ENCODE measurements around the gene ULK1. TPM values are rescaled to one million over a fixed set of nuclear protein-coding genes. Genes with fewer than 3 reads are reported as not detected.
"Not testable (repeated sequence)": the region's sequence is repeated elsewhere in the genome, so short reads cannot be mapped to it uniquely, and the experiment has no call there.

Gene ULK1
- total RNA-seq, 1 donor from 2014 or later: 5.7 TPM

DNA sequence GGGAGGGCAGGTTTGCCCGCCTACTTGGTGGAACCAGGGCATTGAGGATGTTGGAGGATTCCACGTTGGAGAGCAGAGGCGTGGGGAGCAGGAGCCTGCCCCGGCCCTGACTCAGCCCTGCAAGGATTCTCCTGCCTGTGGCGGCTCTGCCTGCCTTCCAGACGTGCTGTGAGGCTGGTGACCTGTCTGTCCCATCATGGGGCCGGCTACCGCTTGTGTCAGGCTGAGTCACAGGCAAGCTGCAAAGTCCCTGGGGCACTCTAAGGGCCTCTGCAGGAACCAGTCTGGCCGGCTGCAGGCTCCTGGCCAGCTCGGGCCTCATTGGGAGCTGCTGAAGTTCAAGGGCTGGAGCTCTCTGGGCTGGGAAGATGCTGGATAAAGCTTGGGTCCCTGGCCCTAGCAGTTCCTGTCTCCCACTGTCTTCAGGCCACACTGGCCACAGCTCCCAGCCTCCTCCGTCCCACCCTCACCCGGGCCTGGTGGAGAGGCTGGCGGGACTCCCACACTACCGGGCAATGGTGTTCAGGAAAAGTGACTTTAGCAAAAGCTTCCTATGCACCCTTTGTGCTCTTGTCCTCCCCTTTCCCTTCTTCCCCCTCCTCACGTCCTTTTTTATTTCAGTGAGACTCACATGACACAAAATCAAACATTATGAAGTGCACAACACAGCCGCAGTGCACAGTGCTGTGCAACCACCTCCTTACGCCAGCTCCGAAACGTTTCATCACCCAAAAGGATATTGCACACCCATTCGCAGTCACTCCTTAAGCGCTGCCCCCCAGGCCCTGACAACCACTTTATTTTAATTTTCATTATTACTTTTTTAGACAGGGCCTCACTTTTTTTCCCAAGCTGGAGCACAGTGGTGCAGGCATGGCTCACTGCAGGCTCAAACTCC, 22.0 kb upstream of the ULK1 start:
- no peaks in the 10 kb centered on the region for H3K4me1 ChIP-seq (ENCODE audit: control insufficient read depth in 3 of 3, insufficient read depth in 3 of 3, low read length in 3 of 3)
- no peaks in the 10 kb centered on the region for H3K36me3 ChIP-seq (ENCODE audit: control insufficient read depth in 3 of 3, insufficient read depth in 3 of 3, low read length in 3 of 3)
- no peaks in the 10 kb centered on the region for H3K9me3 ChIP-seq (ENCODE audit: control insufficient read depth in 3 of 3, low read length in 3 of 3)
- no peak overlapping the region for H3K27ac ChIP-seq (ENCODE audit: low read depth, low read length)
- peaks cover 0 to 3% (median 0%) of the 10 kb centered on the region in 3 donors for H3K27me3 ChIP-seq (ENCODE audit: control insufficient read depth in 3 of 3, insufficient read depth in 3 of 3, low read length in 3 of 3)
- H3K4me3 ChIP-seq (ENCODE audit: low read length in 3 of 3): no peak overlapping the region
- no peak overlapping the region for H3K9ac ChIP-seq (ENCODE audit: low read depth in 1 of 3, low read length in 3 of 3)

GRCh38 chr12:131873293-131873692, 21.1 kb upstream of the ULK1 start:
- Histone ChIP-seq H3K27me3 (ENCODE audit: control insufficient read depth in 3 of 3, insufficient read depth in 3 of 3, low read length in 3 of 3) (peaks cover 0 to 3% (median 0%) of the 10 kb centered on the region in 3 donors), H3K36me3 (ENCODE audit: control insufficient read depth in 3 of 3, insufficient read depth in 3 of 3, low read length in 3 of 3) (no peaks in the 10 kb centered on the region), H3K27ac (ENCODE audit: low read depth, low read length) (no peak overlapping the region), H3K4me3 (ENCODE audit: low read length in 3 of 3) (no peak overlapping the region), H3K9ac (ENCODE audit: low read depth in 1 of 3, low read length in 3 of 3) (no peak overlapping the region), H3K9me3 (ENCODE audit: control insufficient read depth in 3 of 3, low read length in 3 of 3) (no peaks in the 10 kb centered on the region), H3K4me1 (ENCODE audit: control insufficient read depth in 3 of 3, insufficient read depth in 3 of 3, low read length in 3 of 3) (no peaks in the 10 kb centered on the region)

GRCh38 chr12:131874972-131875371, 19.4 kb upstream of the ULK1 start:
- H3K27ac ChIP-seq (ENCODE audit: low read depth, low read length); H3K36me3 ChIP-seq (ENCODE audit: control insufficient read depth in 3 of 3, insufficient read depth in 3 of 3, low read length in 3 of 3); H3K9ac ChIP-seq (ENCODE audit: low read depth in 1 of 3, low read length in 3 of 3); H3K9me3 ChIP-seq (ENCODE audit: control insufficient read depth in 3 of 3, low read length in 3 of 3); H3K4me1 ChIP-seq (ENCODE audit: control insufficient read depth in 3 of 3, insufficient read depth in 3 of 3, low read length in 3 of 3); H3K27me3 ChIP-seq (ENCODE audit: control insufficient read depth in 3 of 3, insufficient read depth in 3 of 3, low read length in 3 of 3); H3K4me3 ChIP-seq (ENCODE audit: low read length in 3 of 3): not testable (repeated sequence)

DNA sequence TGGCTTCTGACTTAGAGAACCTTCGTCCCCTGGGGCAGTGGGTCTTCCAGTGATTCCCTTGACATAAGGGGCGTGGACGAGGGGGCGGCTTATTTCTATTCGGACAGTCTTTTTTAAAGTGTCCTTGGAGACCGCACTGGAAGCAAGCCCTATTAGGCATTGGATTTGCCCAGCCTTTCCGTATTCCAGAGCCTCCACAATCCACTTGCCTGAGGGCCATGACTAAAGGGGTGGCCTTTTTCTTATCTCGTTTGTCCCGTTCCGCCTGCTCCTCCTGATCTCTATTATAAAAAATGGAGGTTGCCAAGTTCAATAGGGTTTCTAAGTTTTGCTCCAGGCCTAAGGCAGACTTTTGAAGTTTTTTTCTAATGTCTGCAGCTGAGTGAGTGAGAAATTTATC, 17.2 kb upstream of the ULK1 start:
- H3K4me1 ChIP-seq (ENCODE audit: control insufficient read depth in 3 of 3, insufficient read depth in 3 of 3, low read length in 3 of 3); H3K27ac ChIP-seq (ENCODE audit: low read depth, low read length); H3K36me3 ChIP-seq (ENCODE audit: control insufficient read depth in 3 of 3, insufficient read depth in 3 of 3, low read length in 3 of 3); H3K9ac ChIP-seq (ENCODE audit: low read depth in 1 of 3, low read length in 3 of 3); H3K4me3 ChIP-seq (ENCODE audit: low read length in 3 of 3); H3K27me3 ChIP-seq (ENCODE audit: control insufficient read depth in 3 of 3, insufficient read depth in 3 of 3, low read length in 3 of 3); H3K9me3 ChIP-seq (ENCODE audit: control insufficient read depth in 3 of 3, low read length in 3 of 3): not testable (repeated sequence)

GRCh38 chr12:131878436-131878835, 16.0 kb upstream of the ULK1 start:
- H3K27ac ChIP-seq (ENCODE audit: low read depth, low read length); H3K4me1 ChIP-seq (ENCODE audit: control insufficient read depth in 3 of 3, insufficient read depth in 3 of 3, low read length in 3 of 3); H3K4me3 ChIP-seq (ENCODE audit: low read length in 3 of 3); H3K9me3 ChIP-seq (ENCODE audit: control insufficient read depth in 3 of 3, low read length in 3 of 3); H3K9ac ChIP-seq (ENCODE audit: low read depth in 1 of 3, low read length in 3 of 3); H3K27me3 ChIP-seq (ENCODE audit: control insufficient read depth in 3 of 3, insufficient read depth in 3 of 3, low read length in 3 of 3); H3K36me3 ChIP-seq (ENCODE audit: control insufficient read depth in 3 of 3, insufficient read depth in 3 of 3, low read length in 3 of 3): not testable (repeated sequence)

GRCh38 chr12:131882804-131883520, 11.5 kb upstream of the ULK1 start:
- H3K36me3 ChIP-seq (ENCODE audit: control insufficient read depth in 3 of 3, insufficient read depth in 3 of 3, low read length in 3 of 3): no peaks in the 10 kb centered on the region
- H3K9ac ChIP-seq (ENCODE audit: low read depth in 1 of 3, low read length in 3 of 3): no peak overlapping the region
- no peak overlapping the region for H3K4me3 ChIP-seq (ENCODE audit: low read length in 3 of 3)
- no peaks in the 10 kb centered on the region for H3K9me3 ChIP-seq (ENCODE audit: control insufficient read depth in 3 of 3, low read length in 3 of 3)
- no peak overlapping the region for H3K27ac ChIP-seq (ENCODE audit: low read depth, low read length)
- H3K27me3 ChIP-seq (ENCODE audit: control insufficient read depth in 3 of 3, insufficient read depth in 3 of 3, low read length in 3 of 3): no peaks in the 10 kb centered on the region
- H3K4me1 ChIP-seq (ENCODE audit: control insufficient read depth in 3 of 3, insufficient read depth in 3 of 3, low read length in 3 of 3): no peaks in the 10 kb centered on the region

- no peak overlapping the region for H3K9ac ChIP-seq (ENCODE audit: low read depth in 1 of 3, low read length in 3 of 3)
- H3K27ac ChIP-seq (ENCODE audit: low read depth, low read length): no peak overlapping the region
- H3K4me1 ChIP-seq (ENCODE audit: control insufficient read depth in 3 of 3, insufficient read depth in 3 of 3, low read length in 3 of 3): no peaks in the 10 kb centered on the region
- H3K9me3 ChIP-seq (ENCODE audit: control insufficient read depth in 3 of 3, low read length in 3 of 3): no peaks in the 10 kb centered on the region
- no peak overlapping the region for H3K4me3 ChIP-seq (ENCODE audit: low read length in 3 of 3)
- no peaks in the 10 kb centered on the region for H3K27me3 ChIP-seq (ENCODE audit: control insufficient read depth in 3 of 3, insufficient read depth in 3 of 3, low read length in 3 of 3)
- no peaks in the 10 kb centered on the region for H3K36me3 ChIP-seq (ENCODE audit: control insufficient read depth in 3 of 3, insufficient read depth in 3 of 3, low read length in 3 of 3)
Observed at GRCh38 chr12:131883521-131883900, 10.9 kb upstream of the ULK1 start.

- not testable (repeated sequence) for H3K4me1 ChIP-seq (ENCODE audit: control insufficient read depth in 3 of 3, insufficient read depth in 3 of 3, low read length in 3 of 3); H3K27ac ChIP-seq (ENCODE audit: low read depth, low read length); H3K36me3 ChIP-seq (ENCODE audit: control insufficient read depth in 3 of 3, insufficient read depth in 3 of 3, low read length in 3 of 3); H3K4me3 ChIP-seq (ENCODE audit: low read length in 3 of 3); H3K27me3 ChIP-seq (ENCODE audit: control insufficient read depth in 3 of 3, insufficient read depth in 3 of 3, low read length in 3 of 3); H3K9ac ChIP-seq (ENCODE audit: low read depth in 1 of 3, low read length in 3 of 3); H3K9me3 ChIP-seq (ENCODE audit: control insufficient read depth in 3 of 3, low read length in 3 of 3)
Observed at GRCh38 chr12:131885076-131885475, 9.3 kb upstream of the ULK1 start.

GRCh38 chr12:131885543-131886057, 8.8 kb upstream of the ULK1 start:
- H3K27ac ChIP-seq (ENCODE audit: low read depth, low read length): no peak overlapping the region
- H3K9me3 ChIP-seq (ENCODE audit: control insufficient read depth in 3 of 3, low read length in 3 of 3): no peaks in the 10 kb centered on the region
- no peak overlapping the region for H3K9ac ChIP-seq (ENCODE audit: low read depth in 1 of 3, low read length in 3 of 3)
- H3K27me3 ChIP-seq (ENCODE audit: control insufficient read depth in 3 of 3, insufficient read depth in 3 of 3, low read length in 3 of 3): no peaks in the 10 kb centered on the region
- H3K36me3 ChIP-seq (ENCODE audit: control insufficient read depth in 3 of 3, insufficient read depth in 3 of 3, low read length in 3 of 3): no peaks in the 10 kb centered on the region
- H3K4me3 ChIP-seq (ENCODE audit: low read length in 3 of 3): no peak overlapping the region
- no peaks in the 10 kb centered on the region for H3K4me1 ChIP-seq (ENCODE audit: control insufficient read depth in 3 of 3, insufficient read depth in 3 of 3, low read length in 3 of 3)

GRCh38 chr12:131891722-131892121, 2.7 kb upstream of the ULK1 start:
- H3K27ac ChIP-seq (ENCODE audit: low read depth, low read length); H3K4me3 ChIP-seq (ENCODE audit: low read length in 3 of 3); H3K9ac ChIP-seq (ENCODE audit: low read depth in 1 of 3, low read length in 3 of 3); H3K27me3 ChIP-seq (ENCODE audit: control insufficient read depth in 3 of 3, insufficient read depth in 3 of 3, low read length in 3 of 3); H3K9me3 ChIP-seq (ENCODE audit: control insufficient read depth in 3 of 3, low read length in 3 of 3); H3K36me3 ChIP-seq (ENCODE audit: control insufficient read depth in 3 of 3, insufficient read depth in 3 of 3, low read length in 3 of 3): not testable (repeated sequence)
- H3K4me1 ChIP-seq (ENCODE audit: control insufficient read depth in 3 of 3, insufficient read depth in 3 of 3, low read length in 3 of 3): peaks cover 9 to 14% (median 11%) of the 10 kb centered on the region in 3 donors

All from skeletal muscle tissue (tissue), 4 donors.